GM12892 (cell line): ENCODE data around the gene PMPCA.

Source experiments
- POLR2AphosphoS5 ChIP-seq: IDR thresholded peaks from 2 replicates; pipeline ENCODE4 v1.6.1; 2011; ENCODE audit warnings: low read depth, low read length, control low read depth
- TAF1 ChIP-seq: IDR thresholded peaks from 2 replicates; pipeline ENCODE4 v1.6.1; 2011; ENCODE audit warnings: low read depth, mild to moderate bottlenecking, control low read depth, low read length, borderline replicate concordance

DNA sequence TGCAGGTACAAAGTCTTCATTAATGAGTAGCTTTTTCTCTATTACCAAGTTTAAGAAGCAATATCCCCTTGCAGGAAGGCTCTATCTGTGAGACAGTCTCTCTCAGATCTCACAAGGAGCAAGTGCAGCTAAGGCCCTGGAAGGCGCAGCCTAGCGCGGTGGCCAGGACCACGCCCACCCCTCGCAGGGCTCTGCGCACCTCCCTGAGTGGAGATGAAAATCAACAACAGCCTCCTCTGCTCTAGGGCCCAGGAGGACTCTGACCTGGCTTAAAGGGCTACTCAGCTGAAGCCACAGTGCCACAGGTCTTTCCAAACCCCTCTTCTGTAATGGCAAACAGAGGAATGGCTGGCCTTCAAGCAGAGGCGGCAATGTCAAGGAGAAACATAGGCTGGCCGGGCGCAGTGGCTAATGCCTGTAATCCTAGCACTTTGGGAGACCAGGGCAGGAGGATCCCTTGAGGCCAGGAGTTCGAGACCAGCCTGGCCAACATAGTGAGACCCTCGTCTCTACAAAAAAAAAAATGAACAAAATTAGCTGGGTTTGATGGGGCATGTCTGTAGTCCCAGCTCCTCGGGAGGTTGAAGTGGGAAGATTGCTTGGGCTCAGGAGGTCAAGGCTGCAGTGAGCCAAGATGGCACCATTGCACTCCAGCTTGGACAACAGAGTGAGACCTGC lies 60.5 kb downstream of the PMPCA start:
- TF ChIP-seq POLR2AphosphoS5 (no peak), TAF1 (no peak)
